H9 (cell line): ENCODE results near the gene ZGRF1. TPM values are rescaled to one million over a fixed set of nuclear protein-coding genes. Genes with fewer than 3 reads are reported as not detected.

ENCODE experiments used
- DNase-seq: peaks from one replicate; pipeline ENCODE4 v3.0.0-alpha.2; 2017
- H2AFZ ChIP-seq: one replicate; pipeline ENCODE4 v1.6.1; 2013; ENCODE audit warnings: mild to moderate bottlenecking, low read length, control low read depth, moderate library complexity
- H2AK5ac ChIP-seq: 2 replicates; pipeline ENCODE4 v1.6.1; 2013; ENCODE audit warnings: low read length, control low read depth, mixed read lengths; ENCODE audit not compliant: insufficient read length
- H2BK120ac ChIP-seq: one replicate; pipeline ENCODE4 v1.6.1; 2013; ENCODE audit warnings: low read depth, mild to moderate bottlenecking, low read length, control low read depth, inconsistent platforms; ENCODE audit not compliant: poor library complexity, severe bottlenecking
- H2BK12ac ChIP-seq: 2 replicates; pipeline ENCODE4 v1.6.1; 2013; ENCODE audit warnings: low read length, control low read depth, mixed read lengths, low read depth; ENCODE audit not compliant: insufficient read length
- H2BK15ac ChIP-seq: 2 replicates; pipeline ENCODE4 v1.6.1; 2013; ENCODE audit warnings: low read depth, low read length, control low read depth
- H2BK20ac ChIP-seq: one replicate; pipeline ENCODE4 v1.6.1; 2013; ENCODE audit warnings: low read depth, mild to moderate bottlenecking, low read length, control low read depth, inconsistent platforms; ENCODE audit not compliant: poor library complexity, severe bottlenecking
- H2BK5ac ChIP-seq: 2 replicates; pipeline ENCODE4 v1.6.1; 2013; ENCODE audit warnings: low read length, control low read depth, mixed read lengths; ENCODE audit not compliant: insufficient read length
- H3K14ac ChIP-seq: 2 replicates; pipeline ENCODE4 v1.6.1; 2013; ENCODE audit warnings: low read length, control low read depth; ENCODE audit not compliant: insufficient read depth
- H3K18ac ChIP-seq: 2 replicates; pipeline ENCODE4 v1.6.1; 2013; ENCODE audit warnings: low read depth, mild to moderate bottlenecking, mixed read lengths, low read length, control low read depth; ENCODE audit not compliant: insufficient read length
- H3K23ac ChIP-seq: 2 replicates; pipeline ENCODE4 v1.6.1; 2013; ENCODE audit warnings: low read length, control low read depth, mixed read lengths, low read depth; ENCODE audit not compliant: insufficient read length
- H3K23me2 ChIP-seq: 2 replicates; pipeline ENCODE4 v1.6.1; 2013; ENCODE audit warnings: low read depth, mild to moderate bottlenecking, mixed read lengths, low read length, control low read depth; ENCODE audit not compliant: insufficient read length, poor library complexity, severe bottlenecking
- H3K27ac ChIP-seq: 2 replicates; pipeline ENCODE4 v1.5.1; 2013; ENCODE audit warnings: low read length, control low read depth, mixed read lengths, low read depth; ENCODE audit not compliant: insufficient read length
- H3K27me3 ChIP-seq: 2 replicates; pipeline ENCODE4 v1.6.1; 2013; ENCODE audit warnings: low read length, control low read depth, inconsistent platforms; ENCODE audit not compliant: insufficient read depth
- H3K4ac ChIP-seq: 2 replicates; pipeline ENCODE4 v1.6.1; 2013; ENCODE audit warnings: low read depth, mild to moderate bottlenecking, control low read depth, inconsistent platforms, low read length, moderate library complexity
- H3K4me1 ChIP-seq: 2 replicates; pipeline ENCODE4 v1.6.1; 2013; ENCODE audit warnings: low read length, control low read depth, inconsistent platforms; ENCODE audit not compliant: insufficient read depth
- H3K4me2 ChIP-seq: 2 replicates; pipeline ENCODE4 v1.6.1; 2013; ENCODE audit warnings: low read length, control low read depth, mixed read lengths; ENCODE audit not compliant: insufficient read length, insufficient read depth
- H3K56ac ChIP-seq: 2 replicates; pipeline ENCODE4 v1.6.1; 2013; ENCODE audit warnings: low read depth, mild to moderate bottlenecking, mixed read lengths, low read length, control low read depth; ENCODE audit not compliant: insufficient read length
- H3K79me1 ChIP-seq: 2 replicates; pipeline ENCODE4 v1.6.1; 2013; ENCODE audit warnings: low read depth, mild to moderate bottlenecking, moderate library complexity, low read length, control low read depth, inconsistent platforms; ENCODE audit not compliant: insufficient read depth, poor library complexity, severe bottlenecking
- H3K79me2 ChIP-seq: 2 replicates; pipeline ENCODE4 v1.6.1; 2013; ENCODE audit warnings: low read length, control low read depth, inconsistent platforms; ENCODE audit not compliant: insufficient read depth
- H3K9ac ChIP-seq: 2 replicates; pipeline ENCODE4 v1.6.1; 2013; ENCODE audit warnings: low read length, control low read depth, mixed read lengths; ENCODE audit not compliant: insufficient read length; ENCODE audit errors: extremely low read depth
- H3K9me3 ChIP-seq: one replicate; pipeline ENCODE4 v1.6.1; 2013; ENCODE audit warnings: low read depth, low read length, inconsistent platforms; ENCODE audit not compliant: control insufficient read depth
- H3T11ph ChIP-seq: one replicate; pipeline ENCODE4 v1.6.1; 2013; ENCODE audit warnings: mild to moderate bottlenecking, low read length, control low read depth, inconsistent platforms
- H4K20me1 ChIP-seq: one replicate; pipeline ENCODE4 v1.6.1; 2013; ENCODE audit not compliant: control insufficient read depth, insufficient read length, insufficient read depth
- H4K5ac ChIP-seq: 2 replicates; pipeline ENCODE4 v1.6.1; 2013; ENCODE audit warnings: low read depth, mild to moderate bottlenecking, mixed read lengths, low read length, control low read depth; ENCODE audit not compliant: insufficient read length
- H4K8ac ChIP-seq: replicated peaks from 2 replicates; pipeline ENCODE4 v1.6.1; 2013; ENCODE audit warnings: low read length, control low read depth, mixed read lengths, low read depth; ENCODE audit not compliant: insufficient read length
- H4K91ac ChIP-seq: 2 replicates; pipeline ENCODE4 v1.6.1; 2013; ENCODE audit warnings: low read depth, mild to moderate bottlenecking, moderate library complexity, mixed read lengths, low read length, control low read depth; ENCODE audit not compliant: insufficient read length
- H3K27ac Mint-ChIP-seq, 3 experiments: 2 replicates in 2 of 3; 3 replicates in 1 of 3; pipeline ENCODE4 v1.8.0; 2020 to 2021; ENCODE audit warnings: mixed read lengths in 3 of 3, mild to moderate bottlenecking in 1 of 3, moderate library complexity in 1 of 3
- H3K27me3 Mint-ChIP-seq: 2 replicates; pipeline ENCODE4 v1.8.0; 2021; ENCODE audit warnings: low read depth, mild to moderate bottlenecking, moderate library complexity, mixed read lengths
- H3K36me3 Mint-ChIP-seq, 3 experiments: 2 replicates in 2 of 3; 3 replicates in 1 of 3; pipeline ENCODE4 v1.8.0; 2020 to 2021; ENCODE audit warnings: low read depth in 3 of 3, mixed read lengths in 3 of 3; ENCODE audit not compliant: insufficient read depth in 1 of 3
- H3K4me1 Mint-ChIP-seq, 2 experiments: 2 replicates each; pipeline ENCODE4 v1.8.0; 2020; ENCODE audit warnings: mixed read lengths in 2 of 2
- H3K4me3 Mint-ChIP-seq, 2 experiments: 2 replicates in 1 of 2; 3 replicates in 1 of 2; pipeline ENCODE4 v1.8.0; 2020 to 2021; ENCODE audit warnings: mild to moderate bottlenecking in 2 of 2, mixed read lengths in 2 of 2, moderate library complexity in 1 of 2
- H3K9me3 Mint-ChIP-seq, 2 experiments: 2 replicates in 1 of 2; 3 replicates in 1 of 2; pipeline ENCODE4 v1.8.0; 2020; ENCODE audit warnings: mild to moderate bottlenecking in 2 of 2, mixed read lengths in 2 of 2, moderate library complexity in 1 of 2
- total RNA-seq: library from RNA; stranded (reverse); gene quantifications from 2 replicates; pipeline ENCODE4 v1.2.1, GENCODE V29; 2021
- TF ChIP-seq, protein P1 (sequence below): fragments of 200-600 bp; sonication (generic); conservative IDR thresholded peaks from 3 replicates; pipeline ENCODE4 v1.8.0; 2021; ENCODE audit warnings: antibody characterized with exemption, mild to moderate bottlenecking

ZGRF1 gene
- total RNA-seq, 1 experiment from 2014 or later: 38.3 TPM

- DNase-seq: no peak
- H4K91ac ChIP-seq: no peak overlapping the region
- H4K8ac ChIP-seq: no peak overlapping the region
- no peak overlapping the region for H2BK20ac ChIP-seq
- no peak overlapping the region for H3K4ac ChIP-seq
- Mint-ChIP-seq H3K4me1 (no peaks in the 10 kb centered on the region), H3K9me3 (no peaks in the 10 kb centered on the region), H3K27me3 (no peaks in the 10 kb centered on the region), H3K27ac (no peak overlapping the region), H3K4me3 (no peak overlapping the region), H3K36me3 (peaks cover 13 to 46% (median 37%) of the 10 kb centered on the region in 3 experiments; a peak in 6 of 7 replicates)
- H3K14ac ChIP-seq: no peak overlapping the region
- no peaks in the 10 kb centered on the region for H3K79me1 ChIP-seq
- no peak overlapping the region for H2BK120ac ChIP-seq
- H3K4me1 ChIP-seq: no peaks in the 10 kb centered on the region
- no peak overlapping the region for H2BK5ac ChIP-seq
- no peak overlapping the region for H2AFZ ChIP-seq
- no peaks in the 10 kb centered on the region for H3K79me2 ChIP-seq
- no peak overlapping the region for H3K4me2 ChIP-seq
- H4K20me1 ChIP-seq: no peaks in the 10 kb centered on the region
- H3K18ac ChIP-seq: no peak overlapping the region
- H2BK12ac ChIP-seq: no peak overlapping the region
- TF ChIP-seq, protein P1, sequence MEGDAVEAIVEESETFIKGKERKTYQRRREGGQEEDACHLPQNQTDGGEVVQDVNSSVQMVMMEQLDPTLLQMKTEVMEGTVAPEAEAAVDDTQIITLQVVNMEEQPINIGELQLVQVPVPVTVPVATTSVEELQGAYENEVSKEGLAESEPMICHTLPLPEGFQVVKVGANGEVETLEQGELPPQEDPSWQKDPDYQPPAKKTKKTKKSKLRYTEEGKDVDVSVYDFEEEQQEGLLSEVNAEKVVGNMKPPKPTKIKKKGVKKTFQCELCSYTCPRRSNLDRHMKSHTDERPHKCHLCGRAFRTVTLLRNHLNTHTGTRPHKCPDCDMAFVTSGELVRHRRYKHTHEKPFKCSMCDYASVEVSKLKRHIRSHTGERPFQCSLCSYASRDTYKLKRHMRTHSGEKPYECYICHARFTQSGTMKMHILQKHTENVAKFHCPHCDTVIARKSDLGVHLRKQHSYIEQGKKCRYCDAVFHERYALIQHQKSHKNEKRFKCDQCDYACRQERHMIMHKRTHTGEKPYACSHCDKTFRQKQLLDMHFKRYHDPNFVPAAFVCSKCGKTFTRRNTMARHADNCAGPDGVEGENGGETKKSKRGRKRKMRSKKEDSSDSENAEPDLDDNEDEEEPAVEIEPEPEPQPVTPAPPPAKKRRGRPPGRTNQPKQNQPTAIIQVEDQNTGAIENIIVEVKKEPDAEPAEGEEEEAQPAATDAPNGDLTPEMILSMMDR: no peak
- H3K23me2 ChIP-seq: no peaks in the 10 kb centered on the region
- H2AK5ac ChIP-seq: no peak overlapping the region
- H3K27ac ChIP-seq: no peak overlapping the region
- H3K27me3 ChIP-seq: no peaks in the 10 kb centered on the region
- no peak overlapping the region for H3K56ac ChIP-seq
- no peak overlapping the region for H3T11ph ChIP-seq
- no peak overlapping the region for H3K9ac ChIP-seq
- H3K9me3 ChIP-seq: no peaks in the 10 kb centered on the region
- no peak overlapping the region for H2BK15ac ChIP-seq
- H3K23ac ChIP-seq: no peak overlapping the region
- no peak overlapping the region for H4K5ac ChIP-seq
Observed at GRCh38 chr4:112589206-112589605, 47.5 kb downstream of the ZGRF1 start.
